IMR-90 (cell line): ENCODE data around the gene KCNAB1. TPM values are rescaled to one million over a fixed set of nuclear protein-coding genes. Genes with fewer than 3 reads are reported as not detected.

Source experiments
- ATAC-seq: fragments of 200-7000 bp; cut with Tn5 transposase; 2 replicates; pipeline ENCODE4 v1.9.1; 2020; ENCODE audit warnings: low read depth, mild to moderate bottlenecking, moderate library complexity
- BruUV-seq: library from RNA; stranded (reverse); fragments of 400-500 nt; replicated peaks from 2 replicates; lab custom pipeline; 2021; lab: Mats Ljungman, UMichigan
- CTCF ChIA-PET: fragments of 300-600 bp; formaldehyde crosslinking; extraction: SDS; loops from one replicate; lab custom pipeline; 2021; ENCODE audit warnings: antibody characterized with exemption; lab: Yijun Ruan, JAX
- POLR2A ChIA-PET: fragments of 300-600 bp; sonication (Branson Sonifier 250); formaldehyde crosslinking; loops from one replicate; lab custom pipeline; 2022; ENCODE audit warnings: antibody characterized with exemption; ENCODE audit not compliant: unreplicated experiment; lab: Charles Lee
- DNase-seq: peaks from one replicate; pipeline ENCODE4 v3.0.0; 2013
- H2AFZ ChIP-seq: replicated peaks from 2 replicates; pipeline ENCODE3; 2013; ENCODE audit warnings: low read length, mild to moderate bottlenecking; ENCODE audit not compliant: poor library complexity
- H2AK5ac ChIP-seq: 2 replicates; pipeline ENCODE4 v1.6.1; 2013; ENCODE audit warnings: low read depth, low read length, inconsistent platforms
- H2AK9ac ChIP-seq: replicated peaks from 2 replicates; pipeline ENCODE3; 2013; ENCODE audit warnings: mild to moderate bottlenecking, low read depth, low read length, moderate library complexity; ENCODE audit not compliant: poor library complexity
- H2BK120ac ChIP-seq: 2 replicates; pipeline ENCODE4 v1.6.1; 2013; ENCODE audit warnings: low read depth, low read length, inconsistent platforms
- H2BK15ac ChIP-seq: 3 replicates; pipeline ENCODE4 v1.6.1; 2013; ENCODE audit warnings: low read depth, low read length, inconsistent platforms
- H2BK20ac ChIP-seq: 2 replicates; pipeline ENCODE4 v1.6.1; 2013; ENCODE audit warnings: low read depth, mild to moderate bottlenecking, inconsistent platforms, low read length, moderate library complexity
- H2BK5ac ChIP-seq: 2 replicates; pipeline ENCODE4 v1.6.1; 2013; ENCODE audit warnings: mild to moderate bottlenecking, low read depth, low read length, inconsistent platforms; ENCODE audit not compliant: poor library complexity, severe bottlenecking
- H3K14ac ChIP-seq: replicated peaks from 2 replicates; pipeline ENCODE4 v1.6.1; 2013; ENCODE audit warnings: low read depth, low read length, inconsistent platforms
- H3K18ac ChIP-seq: 2 replicates; pipeline ENCODE4 v1.6.1; 2013; ENCODE audit warnings: low read depth, low read length, control low read depth
- H3K23ac ChIP-seq: 2 replicates; pipeline ENCODE4 v1.6.1; 2013; ENCODE audit warnings: low read depth, low read length, inconsistent platforms
- H3K27ac ChIP-seq: 2 replicates; pipeline ENCODE4 v1.5.1; 2013; ENCODE audit warnings: mild to moderate bottlenecking, control low read depth, low read length; ENCODE audit not compliant: insufficient read depth
- H3K27me3 ChIP-seq: 2 replicates; pipeline ENCODE4 v1.6.1; 2013; ENCODE audit warnings: low read length; ENCODE audit not compliant: control insufficient read depth, insufficient read depth
- H3K36me3 ChIP-seq: 2 replicates; pipeline ENCODE4 v1.6.1; 2013; ENCODE audit warnings: low read length, mixed read lengths; ENCODE audit not compliant: control insufficient read depth, insufficient read depth
- H3K4ac ChIP-seq: 2 replicates; pipeline ENCODE4 v1.6.1; 2013; ENCODE audit warnings: low read depth, low read length, inconsistent platforms
- H3K4me1 ChIP-seq: 2 replicates; pipeline ENCODE4 v1.6.1; 2013; ENCODE audit warnings: low read length, mixed read lengths; ENCODE audit not compliant: control insufficient read depth, insufficient read depth
- H3K4me2 ChIP-seq: 2 replicates; pipeline ENCODE4 v1.6.1; 2013; ENCODE audit warnings: low read depth, mild to moderate bottlenecking, control low read depth, low read length, moderate library complexity
- H3K4me3 ChIP-seq: 2 replicates; pipeline ENCODE4 v1.5.1; 2013; ENCODE audit warnings: low read depth, mild to moderate bottlenecking, control low read depth, low read length, moderate library complexity; ENCODE audit not compliant: insufficient read depth
- H3K56ac ChIP-seq: 2 replicates; pipeline ENCODE4 v1.6.1; 2013; ENCODE audit warnings: low read length, inconsistent platforms; ENCODE audit not compliant: insufficient read depth; ENCODE audit errors: extremely low read depth
- H3K79me1 ChIP-seq, 2 experiments: 2 replicates each; pipeline ENCODE4 v1.6.1; 2013; ENCODE audit warnings: low read length in 2 of 2, inconsistent platforms in 1 of 2, low read depth in 1 of 2
- H3K9ac ChIP-seq: 2 replicates; pipeline ENCODE4 v1.6.1; 2013; ENCODE audit warnings: low read depth, low read length, control low read depth
- H3K9me1 ChIP-seq: 2 replicates; pipeline ENCODE4 v1.6.1; 2013; ENCODE audit warnings: low read length, inconsistent platforms; ENCODE audit not compliant: insufficient read depth
- H3K9me3 ChIP-seq: 2 replicates; pipeline ENCODE4 v1.6.1; 2013; ENCODE audit warnings: low read length; ENCODE audit not compliant: control insufficient read depth, insufficient read depth
- H4K20me1 ChIP-seq: 2 replicates; pipeline ENCODE4 v1.6.1; 2013; ENCODE audit warnings: low read length, inconsistent platforms; ENCODE audit not compliant: insufficient read depth
- H4K5ac ChIP-seq: 2 replicates; pipeline ENCODE4 v1.6.1; 2013; ENCODE audit warnings: mild to moderate bottlenecking, low read depth, low read length, control low read depth
- H4K8ac ChIP-seq, 2 experiments: 2 replicates each; pipeline ENCODE4 v1.6.1; 2013; ENCODE audit warnings: low read depth in 2 of 2, low read length in 2 of 2, control low read depth in 1 of 2, inconsistent platforms in 1 of 2
- H4K91ac ChIP-seq: 2 replicates; pipeline ENCODE4 v1.6.1; 2013; ENCODE audit warnings: low read depth, low read length, inconsistent platforms; ENCODE audit not compliant: insufficient read depth
- BHLHE40 ChIP-seq: fragments of 150-350 bp; IDR thresholded peaks from 2 replicates; pipeline ENCODE4 v1.6.1; 2016; ENCODE audit warnings: mild to moderate bottlenecking, low read depth, low read length
- CEBPB ChIP-seq: IDR thresholded peaks from 2 replicates; pipeline ENCODE4 v1.6.1; 2012; ENCODE audit warnings: low read depth, low read length, improper control_type of control experiment
- MAZ ChIP-seq: IDR thresholded peaks from 2 replicates; pipeline ENCODE4 v1.6.1; 2012; ENCODE audit warnings: low read depth, mild to moderate bottlenecking, low read length, improper control_type of control experiment, moderate library complexity, borderline replicate concordance
- RAD21 ChIP-seq: IDR thresholded peaks from 2 replicates; pipeline ENCODE4 v1.6.1; 2012; ENCODE audit warnings: low read length, improper control_type of control experiment
- WGBS, 2 experiments: methylation state at CpG; one replicate each; pipeline versions ENCODE4 v1.1.5 to v1.1.7; 2013; ENCODE audit warnings: missing lambda C conversion rate in 2 of 2; ENCODE audit not compliant: insufficient read length in 1 of 2; ENCODE audit errors: extremely low coverage in 2 of 2; 5-methylcytosine and 5-hydroxymethylcytosine counted together
- dilution Hi-C: fragments of 300-500 bp; cut with HindIII; formaldehyde crosslinking; loops from one replicate; pipeline ENCODE4 v1.14.3; 2018; ENCODE audit warnings: low sequenced_read_pairs; ENCODE audit not compliant: unreplicated experiment
- in situ Hi-C: fragments of 300-500 bp; cut with MboI; formaldehyde crosslinking; loops from 3 replicates; pipeline ENCODE4 v1.14.3; 2019; ENCODE audit warnings: low sequenced_read_pairs, inconsistent platforms, mixed read lengths
- intact Hi-C: fragments of 100-400 bp; cut with micrococcal nuclease; formaldehyde crosslinking; loops from 2 replicates; pipeline ENCODE4 v1.10.0; 2022
- polyA plus RNA-seq, 3 experiments: library from polyadenylated mRNA; depleted of rRNA; stranded (reverse); fragments of >200 nt; gene quantifications; 2 replicates each; pipeline ENCODE4 v1.2.3, GENCODE V29; 2012; ENCODE audit warnings: low replicate concordance in 1 of 3
- total RNA-seq: library from RNA; depleted of rRNA; stranded (reverse); fragments of >200 nt; gene quantifications from 2 replicates; pipeline ENCODE4 v1.2.3, GENCODE V29; 2012
- TF ChIP-seq, protein P1 (sequence below): fragments of 150-350 bp; IDR thresholded peaks from 2 replicates; pipeline ENCODE4 v1.6.1; 2016; ENCODE audit warnings: low read depth, mild to moderate bottlenecking, low read length, moderate library complexity, borderline replicate concordance

The KCNAB1 gene
- total and polyA plus RNA-seq, 2 of the 4 experiments (the other 2 are of a cell fraction): under 0.01 to 0.07 TPM

DNA sequence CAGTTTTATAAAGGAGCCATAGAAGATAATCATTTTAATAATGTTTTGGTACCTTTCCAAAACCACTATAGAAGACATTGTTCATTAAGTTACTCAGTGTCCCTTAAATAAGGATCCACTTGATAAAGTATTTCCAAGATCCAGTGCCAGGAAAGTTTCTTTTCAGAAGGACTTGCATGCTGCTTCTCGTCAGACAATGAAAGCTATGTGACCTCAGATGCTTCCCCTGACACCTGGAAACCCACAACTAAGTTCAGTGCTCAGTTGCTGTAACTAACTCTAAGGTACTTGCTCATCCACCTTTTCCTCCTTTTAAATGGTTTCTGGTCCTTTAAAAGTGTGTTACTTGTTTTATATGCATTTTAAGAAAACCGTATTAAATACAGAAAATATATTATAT, 427.3 kb downstream of the KCNAB1 start:
- Histone ChIP-seq H3K9ac (no peak overlapping the region), H3K4me3 (no peak overlapping the region), H3K36me3 (peaks cover 40% of the 10 kb centered on the region), H3K9me3 (no peaks in the 10 kb centered on the region), H2AK9ac (no peak overlapping the region), H3K4ac (peak overlapping the region; percentile 40; the same call in 1 of the 2 replicates), H2BK120ac (no peak overlapping the region), H2AK5ac (no peak overlapping the region), H2BK5ac (peak overlapping the region; percentile 35), H4K91ac (no peak overlapping the region), H3K9me1 (peaks cover 5% of the 10 kb centered on the region), H2BK15ac (no peak overlapping the region), H4K20me1 (peaks cover 64% of the 10 kb centered on the region; the same call in 1 of the 2 replicates), H3K14ac (no peak overlapping the region), H2AFZ (no peak overlapping the region), H3K18ac (no peak overlapping the region), H3K4me2 (peak overlapping the region; percentile 56), H4K8ac (no peak overlapping the region), H3K4me1 (peaks cover 14% of the 10 kb centered on the region), H4K5ac (0 out of 2 replicates have a peak overlapping the region, but pooled peaks have one; percentile 54), H3K27ac (peak overlapping the region; percentile 49; the same call in 1 of the 2 replicates), H2BK20ac (no peak overlapping the region), H3K79me1 (peaks cover 31 to 54% of the 10 kb centered on the region in 2 experiments; a peak in 3 of 4 replicates), H3K23ac (0 out of 2 replicates have a peak overlapping the region, but pooled peaks have one; percentile 77), H3K56ac (no peak overlapping the region), H3K27me3 (no peaks in the 10 kb centered on the region)
- WGBS, 2 experiments: 57% methylated on average over 1 of the region's 2 CpGs; no CpG with 5 or more reads in 1 of the 2 experiments
- intact Hi-C loops: no loop called here
- ATAC-seq (no peak), DNase-seq (peak; percentile 56)
- in situ Hi-C loops: loop anchor here (5.0 to 25.0 kb wide), 3 partner anchors 290 to 590 kb away; partner anchors contain the start of gene LEKR1
- ChIA-PET CTCF (interaction anchor here (1.1 to 1.3 kb wide), 2 partner anchors 12 to 127 kb away, joined by 3 read pairs; partner anchors contain the start of gene TIPARP), POLR2A (interaction anchor here (0.6 to 1.2 kb wide), 3 partner anchors 10 to 130 kb away, joined by 3 to 4 read pairs (median 3); no protein-coding TSS in a partner anchor)
- no TSS peak for BruUV-seq
- TF ChIP-seq, protein P1, sequence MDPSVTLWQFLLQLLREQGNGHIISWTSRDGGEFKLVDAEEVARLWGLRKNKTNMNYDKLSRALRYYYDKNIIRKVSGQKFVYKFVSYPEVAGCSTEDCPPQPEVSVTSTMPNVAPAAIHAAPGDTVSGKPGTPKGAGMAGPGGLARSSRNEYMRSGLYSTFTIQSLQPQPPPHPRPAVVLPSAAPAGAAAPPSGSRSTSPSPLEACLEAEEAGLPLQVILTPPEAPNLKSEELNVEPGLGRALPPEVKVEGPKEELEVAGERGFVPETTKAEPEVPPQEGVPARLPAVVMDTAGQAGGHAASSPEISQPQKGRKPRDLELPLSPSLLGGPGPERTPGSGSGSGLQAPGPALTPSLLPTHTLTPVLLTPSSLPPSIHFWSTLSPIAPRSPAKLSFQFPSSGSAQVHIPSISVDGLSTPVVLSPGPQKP: no peak
- TF ChIP-seq BHLHE40 (no peak), RAD21 (no peak), MAZ (no peak), CEBPB (no peak)
- dilution Hi-C loops: no loop called here
